ENCODE measurements around the gene RTRAF.

RTRAF gene

GRCh38 chr14:52032204-52032801, 43.0 kb downstream of the RTRAF start:
- TF ChIP-seq TAF1 (IDR thresholded peaks at IDR 0.05; ENCODE audit: low read depth) (no peak), RAD21 (IDR thresholded peaks at IDR 0.05; ENCODE audit: low read depth) (no peak), FOXM1 (IDR thresholded peaks at IDR 0.05; ENCODE audit: borderline replicate concordance, low read depth) (no peak), TEAD4 (IDR thresholded peaks at IDR 0.05) (no peak), TCF12 (IDR thresholded peaks at IDR 0.05; ENCODE audit: low read depth) (no peak), NFIC (IDR thresholded peaks at IDR 0.05) (no peak), CEBPB (IDR thresholded peaks at IDR 0.05) (no peak), YY1 (IDR thresholded peaks at IDR 0.05; ENCODE audit: low read depth) (no peak), ZBTB7A (IDR thresholded peaks at IDR 0.05; ENCODE audit: low read depth) (no peak), EGR1 (IDR thresholded peaks at IDR 0.05) (no peak), EP300 (IDR thresholded peaks at IDR 0.05; ENCODE audit: borderline replicate concordance) (no peak), CREB1 (IDR thresholded peaks at IDR 0.05; ENCODE audit: low read depth) (no peak)
- TF ChIP-seq, protein P1, sequence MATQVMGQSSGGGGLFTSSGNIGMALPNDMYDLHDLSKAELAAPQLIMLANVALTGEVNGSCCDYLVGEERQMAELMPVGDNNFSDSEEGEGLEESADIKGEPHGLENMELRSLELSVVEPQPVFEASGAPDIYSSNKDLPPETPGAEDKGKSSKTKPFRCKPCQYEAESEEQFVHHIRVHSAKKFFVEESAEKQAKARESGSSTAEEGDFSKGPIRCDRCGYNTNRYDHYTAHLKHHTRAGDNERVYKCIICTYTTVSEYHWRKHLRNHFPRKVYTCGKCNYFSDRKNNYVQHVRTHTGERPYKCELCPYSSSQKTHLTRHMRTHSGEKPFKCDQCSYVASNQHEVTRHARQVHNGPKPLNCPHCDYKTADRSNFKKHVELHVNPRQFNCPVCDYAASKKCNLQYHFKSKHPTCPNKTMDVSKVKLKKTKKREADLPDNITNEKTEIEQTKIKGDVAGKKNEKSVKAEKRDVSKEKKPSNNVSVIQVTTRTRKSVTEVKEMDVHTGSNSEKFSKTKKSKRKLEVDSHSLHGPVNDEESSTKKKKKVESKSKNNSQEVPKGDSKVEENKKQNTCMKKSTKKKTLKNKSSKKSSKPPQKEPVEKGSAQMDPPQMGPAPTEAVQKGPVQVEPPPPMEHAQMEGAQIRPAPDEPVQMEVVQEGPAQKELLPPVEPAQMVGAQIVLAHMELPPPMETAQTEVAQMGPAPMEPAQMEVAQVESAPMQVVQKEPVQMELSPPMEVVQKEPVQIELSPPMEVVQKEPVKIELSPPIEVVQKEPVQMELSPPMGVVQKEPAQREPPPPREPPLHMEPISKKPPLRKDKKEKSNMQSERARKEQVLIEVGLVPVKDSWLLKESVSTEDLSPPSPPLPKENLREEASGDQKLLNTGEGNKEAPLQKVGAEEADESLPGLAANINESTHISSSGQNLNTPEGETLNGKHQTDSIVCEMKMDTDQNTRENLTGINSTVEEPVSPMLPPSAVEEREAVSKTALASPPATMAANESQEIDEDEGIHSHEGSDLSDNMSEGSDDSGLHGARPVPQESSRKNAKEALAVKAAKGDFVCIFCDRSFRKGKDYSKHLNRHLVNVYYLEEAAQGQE (IDR thresholded peaks at IDR 0.05; ENCODE audit: low read depth): no peak
- TF ChIP-seq, protein P2, sequence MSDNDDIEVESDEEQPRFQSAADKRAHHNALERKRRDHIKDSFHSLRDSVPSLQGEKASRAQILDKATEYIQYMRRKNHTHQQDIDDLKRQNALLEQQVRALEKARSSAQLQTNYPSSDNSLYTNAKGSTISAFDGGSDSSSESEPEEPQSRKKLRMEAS (IDR thresholded peaks at IDR 0.05): no peak
- TF ChIP-seq, protein P3, sequence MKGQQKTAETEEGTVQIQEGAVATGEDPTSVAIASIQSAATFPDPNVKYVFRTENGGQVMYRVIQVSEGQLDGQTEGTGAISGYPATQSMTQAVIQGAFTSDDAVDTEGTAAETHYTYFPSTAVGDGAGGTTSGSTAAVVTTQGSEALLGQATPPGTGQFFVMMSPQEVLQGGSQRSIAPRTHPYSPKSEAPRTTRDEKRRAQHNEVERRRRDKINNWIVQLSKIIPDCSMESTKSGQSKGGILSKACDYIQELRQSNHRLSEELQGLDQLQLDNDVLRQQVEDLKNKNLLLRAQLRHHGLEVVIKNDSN (IDR thresholded peaks at IDR 0.05): no peak

- no peak for TF ChIP-seq RAD21 (IDR thresholded peaks at IDR 0.05; ENCODE audit: low read depth)
- TF ChIP-seq, protein P3 (IDR thresholded peaks at IDR 0.05): no peak
- TF ChIP-seq ZBTB7A (IDR thresholded peaks at IDR 0.05; ENCODE audit: low read depth): no peak
- no peak for TF ChIP-seq EGR1 (IDR thresholded peaks at IDR 0.05)
- no peak for TF ChIP-seq CEBPB (IDR thresholded peaks at IDR 0.05)
- TF ChIP-seq, protein P2 (IDR thresholded peaks at IDR 0.05): no peak
- TF ChIP-seq NFIC (IDR thresholded peaks at IDR 0.05): no peak
- TF ChIP-seq EP300 (IDR thresholded peaks at IDR 0.05; ENCODE audit: borderline replicate concordance): no peak
- TF ChIP-seq TEAD4 (IDR thresholded peaks at IDR 0.05): no peak
- TF ChIP-seq CREB1 (IDR thresholded peaks at IDR 0.05; ENCODE audit: low read depth): no peak
- no peak for TF ChIP-seq TCF12 (IDR thresholded peaks at IDR 0.05; ENCODE audit: low read depth)
- TF ChIP-seq FOXM1 (IDR thresholded peaks at IDR 0.05; ENCODE audit: borderline replicate concordance, low read depth): no peak
- TF ChIP-seq TAF1 (IDR thresholded peaks at IDR 0.05; ENCODE audit: low read depth): no peak
- TF ChIP-seq, protein P1 (IDR thresholded peaks at IDR 0.05; ENCODE audit: low read depth): no peak
- no peak for TF ChIP-seq YY1 (IDR thresholded peaks at IDR 0.05; ENCODE audit: low read depth)
Measured at GRCh38 chr14:52033101-52033642, 43.8 kb downstream of the RTRAF start.

DNA sequence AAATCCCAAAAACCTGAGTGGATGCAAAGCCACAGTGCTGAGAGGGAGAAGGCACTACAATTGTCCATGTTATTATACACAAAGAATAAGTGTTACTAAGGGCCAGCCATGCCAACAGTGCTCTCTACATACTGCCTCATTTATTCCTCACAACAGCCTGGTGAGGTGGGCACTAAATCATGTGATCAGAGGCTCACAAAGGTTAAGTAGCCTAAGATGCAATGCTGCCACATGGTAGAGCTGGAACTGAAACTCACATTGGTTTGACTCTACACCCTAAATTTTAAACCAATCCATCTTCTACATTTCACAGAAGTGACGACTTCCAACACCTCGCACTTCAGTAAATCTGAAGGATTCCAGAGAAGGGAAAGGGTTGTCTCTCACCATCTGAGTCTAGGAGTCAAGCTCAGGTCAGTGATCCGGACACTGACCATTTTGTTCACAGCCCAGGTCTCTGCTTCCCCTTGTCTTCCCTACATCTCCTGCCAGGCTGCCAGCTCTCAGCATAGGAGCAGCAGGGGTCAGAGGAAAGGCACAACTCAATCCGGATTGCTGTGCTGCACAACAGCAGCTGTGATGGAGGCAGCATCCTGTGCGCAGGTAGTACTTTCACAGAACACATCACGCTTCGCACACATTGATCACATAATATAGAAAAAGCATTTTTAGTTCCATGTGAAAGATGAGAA, 49.9 kb downstream of the RTRAF start:
- TF ChIP-seq, protein P2 (IDR thresholded peaks at IDR 0.05): no peak
- TF ChIP-seq EGR1 (IDR thresholded peaks at IDR 0.05): no peak

- TF ChIP-seq CEBPB (IDR thresholded peaks at IDR 0.05) (no peak), TEAD4 (IDR thresholded peaks at IDR 0.05) (no peak), FOXM1 (IDR thresholded peaks at IDR 0.05; ENCODE audit: borderline replicate concordance, low read depth) (no peak), YY1 (IDR thresholded peaks at IDR 0.05; ENCODE audit: low read depth) (no peak), TAF1 (IDR thresholded peaks at IDR 0.05; ENCODE audit: low read depth) (no peak), NFIC (IDR thresholded peaks at IDR 0.05) (no peak)
- TF ChIP-seq, protein P1 (IDR thresholded peaks at IDR 0.05; ENCODE audit: low read depth): no peak
- TF ChIP-seq, protein P2 (IDR thresholded peaks at IDR 0.05): no peak
- TF ChIP-seq, protein P3 (IDR thresholded peaks at IDR 0.05): no peak
Measured at GRCh38 chr14:52040598-52040997, 51.3 kb downstream of the RTRAF start.
